HepG2 (cell line): Measurements from ENCODE around the gene METTL16.

Experiments
- REPIN1 ChIP-seq: sonication (generic); formaldehyde crosslinking; IDR thresholded peaks from 2 replicates; pipeline ENCODE4 v1.8.0; 2022; ENCODE audit warnings: missing genetic modification reagents, low read depth, mild to moderate bottlenecking, borderline replicate concordance
- TF ChIP-seq, protein P1 (sequence below): IDR thresholded peaks from 2 replicates; pipeline ENCODE4 v1.6.1; 2016; ENCODE audit warnings: missing compliant biosample characterization, missing genetic modification reagents, borderline replicate concordance
- TF ChIP-seq, protein P2 (sequence below): sonication (generic); formaldehyde crosslinking; IDR thresholded peaks from 2 replicates; pipeline ENCODE4 v1.4.0; 2020; ENCODE audit warnings: missing genetic modification reagents

DNA sequence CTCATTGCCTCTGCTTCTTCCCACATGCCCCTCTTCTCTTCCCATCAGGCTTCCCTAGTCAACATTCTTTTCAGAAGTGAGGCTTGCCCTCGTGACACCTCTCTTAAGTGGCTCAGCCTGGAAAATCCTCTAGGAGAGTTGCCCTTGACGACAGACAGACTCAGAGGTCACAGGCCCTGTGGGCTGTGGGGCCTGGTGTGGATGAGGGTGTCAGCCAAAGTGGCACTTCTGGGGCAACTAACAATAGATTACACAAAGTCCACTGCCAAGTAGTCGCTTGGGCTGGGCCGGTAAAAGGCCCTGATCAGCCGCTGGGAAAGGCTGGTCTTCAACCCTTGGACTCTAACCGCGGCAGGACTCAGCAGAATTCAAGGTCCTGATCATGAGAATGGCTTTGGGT is 33.7 kb upstream of the METTL16 start:
- TF ChIP-seq, protein P1, sequence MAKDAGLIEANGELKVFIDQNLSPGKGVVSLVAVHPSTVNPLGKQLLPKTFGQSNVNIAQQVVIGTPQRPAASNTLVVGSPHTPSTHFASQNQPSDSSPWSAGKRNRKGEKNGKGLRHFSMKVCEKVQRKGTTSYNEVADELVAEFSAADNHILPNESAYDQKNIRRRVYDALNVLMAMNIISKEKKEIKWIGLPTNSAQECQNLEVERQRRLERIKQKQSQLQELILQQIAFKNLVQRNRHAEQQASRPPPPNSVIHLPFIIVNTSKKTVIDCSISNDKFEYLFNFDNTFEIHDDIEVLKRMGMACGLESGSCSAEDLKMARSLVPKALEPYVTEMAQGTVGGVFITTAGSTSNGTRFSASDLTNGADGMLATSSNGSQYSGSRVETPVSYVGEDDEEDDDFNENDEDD (CRISPR knock-in tag): no peak
- TF ChIP-seq, protein P2, sequence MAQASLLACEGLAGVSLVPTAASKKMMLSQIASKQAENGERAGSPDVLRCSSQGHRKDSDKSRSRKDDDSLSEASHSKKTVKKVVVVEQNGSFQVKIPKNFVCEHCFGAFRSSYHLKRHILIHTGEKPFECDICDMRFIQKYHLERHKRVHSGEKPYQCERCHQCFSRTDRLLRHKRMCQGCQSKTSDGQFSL (CRISPR knock-in tag): no peak
- no peak for TF ChIP-seq REPIN1
